ENCODE data around the gene IFT57. TPM values are rescaled to one million over a fixed set of nuclear protein-coding genes. Genes with fewer than 3 reads are reported as not detected.
"Not testable (repeated sequence)": the region's sequence is repeated elsewhere in the genome, so short reads cannot be mapped to it uniquely, and the experiment has no call there.

The IFT57 gene
- total RNA-seq, 2 donors from 2014 or later, result 13.4 to 25.0 TPM

DNA sequence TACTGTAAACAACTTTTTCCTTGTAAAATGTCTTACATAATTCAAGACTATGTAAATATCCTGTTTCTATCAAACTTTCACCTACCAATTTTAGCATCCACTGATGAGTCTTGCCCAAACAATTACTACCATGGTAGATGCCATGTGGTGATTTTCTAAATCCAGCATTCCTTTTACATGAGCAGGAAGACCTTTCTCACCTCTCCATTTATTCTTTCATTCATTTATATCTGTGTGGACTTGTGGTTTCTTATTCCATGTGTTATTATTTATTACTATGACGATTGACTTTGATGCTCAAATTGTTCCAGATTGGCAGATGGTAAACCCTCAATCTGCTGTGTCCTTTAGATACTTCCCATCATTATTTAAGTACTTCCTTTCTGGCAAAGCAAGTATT, 62.4 kb downstream of the IFT57 start:
- H3K9me3 ChIP-seq, result no peaks in the 10 kb centered on the region
- TF ChIP-seq, protein P1, sequence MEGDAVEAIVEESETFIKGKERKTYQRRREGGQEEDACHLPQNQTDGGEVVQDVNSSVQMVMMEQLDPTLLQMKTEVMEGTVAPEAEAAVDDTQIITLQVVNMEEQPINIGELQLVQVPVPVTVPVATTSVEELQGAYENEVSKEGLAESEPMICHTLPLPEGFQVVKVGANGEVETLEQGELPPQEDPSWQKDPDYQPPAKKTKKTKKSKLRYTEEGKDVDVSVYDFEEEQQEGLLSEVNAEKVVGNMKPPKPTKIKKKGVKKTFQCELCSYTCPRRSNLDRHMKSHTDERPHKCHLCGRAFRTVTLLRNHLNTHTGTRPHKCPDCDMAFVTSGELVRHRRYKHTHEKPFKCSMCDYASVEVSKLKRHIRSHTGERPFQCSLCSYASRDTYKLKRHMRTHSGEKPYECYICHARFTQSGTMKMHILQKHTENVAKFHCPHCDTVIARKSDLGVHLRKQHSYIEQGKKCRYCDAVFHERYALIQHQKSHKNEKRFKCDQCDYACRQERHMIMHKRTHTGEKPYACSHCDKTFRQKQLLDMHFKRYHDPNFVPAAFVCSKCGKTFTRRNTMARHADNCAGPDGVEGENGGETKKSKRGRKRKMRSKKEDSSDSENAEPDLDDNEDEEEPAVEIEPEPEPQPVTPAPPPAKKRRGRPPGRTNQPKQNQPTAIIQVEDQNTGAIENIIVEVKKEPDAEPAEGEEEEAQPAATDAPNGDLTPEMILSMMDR (IDR thresholded peaks at IDR 0.05), result no peak
- no peaks in the 10 kb centered on the region for H3K36me3 ChIP-seq
- no peak overlapping the region for H3K27ac ChIP-seq
- no peaks in the 10 kb centered on the region for H3K4me1 ChIP-seq
- no peak for DNase-seq (ENCODE audit: low spot score)
- H3K27me3 ChIP-seq, result no peaks in the 10 kb centered on the region
- no peak overlapping the region for H3K4me3 ChIP-seq

DNA sequence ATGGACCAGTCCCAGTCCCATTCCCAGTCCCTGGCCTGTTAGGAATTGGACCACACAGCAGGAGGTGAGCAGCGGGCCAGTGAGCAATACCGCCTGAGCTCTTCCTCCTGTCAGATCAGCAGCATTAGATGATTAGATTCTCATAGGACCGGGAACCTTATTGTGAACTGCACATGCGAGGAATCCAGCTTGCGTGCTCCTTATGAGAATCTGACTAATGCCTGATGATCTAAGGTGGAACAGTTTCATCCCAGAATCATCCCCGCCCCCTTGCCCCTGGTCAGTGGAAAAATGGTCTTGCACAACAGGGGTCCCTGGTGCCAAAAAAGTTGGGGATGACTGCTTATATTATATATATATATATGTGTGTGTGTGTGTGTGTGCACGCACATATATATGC, 63.1 kb downstream of the IFT57 start:
- no peaks in the 10 kb centered on the region for H3K4me1 ChIP-seq
- no peaks in the 10 kb centered on the region for H3K9me3 ChIP-seq
- H3K4me3 ChIP-seq, result no peak overlapping the region
- TF ChIP-seq, protein P1 (IDR thresholded peaks at IDR 0.05), result no peak
- no peak for DNase-seq (ENCODE audit: low spot score)
- no peak overlapping the region for H3K27ac ChIP-seq
- no peaks in the 10 kb centered on the region for H3K27me3 ChIP-seq
- H3K36me3 ChIP-seq, result no peaks in the 10 kb centered on the region

DNA sequence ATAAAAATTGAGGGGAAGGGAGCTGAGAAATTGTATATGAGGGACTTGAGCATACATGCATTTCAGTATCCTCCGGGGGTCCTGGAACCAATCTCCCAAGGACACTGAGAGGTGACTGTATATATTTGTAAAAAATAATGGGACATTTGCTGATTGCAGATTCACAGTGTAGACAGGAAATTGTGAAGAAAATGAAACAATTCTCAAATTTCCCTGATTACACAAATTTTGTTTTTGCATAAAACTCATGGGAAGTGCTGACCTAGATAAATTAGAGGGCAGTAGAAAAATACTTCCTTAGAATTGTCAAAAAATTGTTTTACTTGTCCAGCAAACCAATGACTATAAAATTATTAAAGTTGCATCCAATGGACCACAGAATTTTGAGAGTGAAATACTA, 64.0 kb downstream of the IFT57 start:
- TF ChIP-seq, protein P1 (IDR thresholded peaks at IDR 0.05), result no peak
- Histone ChIP-seq H3K27ac (no peak overlapping the region), H3K4me3 (no peak overlapping the region), H3K36me3 (no peaks in the 10 kb centered on the region), H3K9me3 (no peaks in the 10 kb centered on the region), H3K4me1 (no peaks in the 10 kb centered on the region), H3K27me3 (no peaks in the 10 kb centered on the region)
- DNase-seq (ENCODE audit: low spot score), result no peak

DNA sequence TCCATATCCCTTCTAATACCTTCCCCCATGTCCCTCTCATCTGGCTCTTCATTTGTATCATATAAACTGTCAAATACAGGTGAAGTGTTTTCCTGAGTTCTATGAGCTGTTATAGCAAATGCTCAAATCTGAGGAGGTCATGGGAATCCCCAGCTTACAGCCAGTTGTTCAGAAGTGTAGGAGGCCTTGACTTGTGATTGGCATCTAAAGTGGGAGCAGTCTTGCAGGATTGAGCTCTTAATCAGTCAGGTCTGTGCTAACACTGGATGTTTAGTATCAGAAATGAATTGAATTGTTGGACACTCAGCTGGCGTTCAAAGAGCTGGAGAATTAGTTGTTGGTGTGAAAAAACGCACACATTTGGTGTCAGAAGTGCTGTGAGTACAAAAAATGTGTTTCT, 65.0 kb downstream of the IFT57 start:
- Histone ChIP-seq H3K4me3 (no peak overlapping the region), H3K27ac (no peak overlapping the region), H3K27me3 (no peaks in the 10 kb centered on the region), H3K4me1 (no peaks in the 10 kb centered on the region), H3K9me3 (no peaks in the 10 kb centered on the region), H3K36me3 (no peaks in the 10 kb centered on the region)
- TF ChIP-seq, protein P1 (IDR thresholded peaks at IDR 0.05), result no peak
- DNase-seq (ENCODE audit: low spot score), result no peak

DNA sequence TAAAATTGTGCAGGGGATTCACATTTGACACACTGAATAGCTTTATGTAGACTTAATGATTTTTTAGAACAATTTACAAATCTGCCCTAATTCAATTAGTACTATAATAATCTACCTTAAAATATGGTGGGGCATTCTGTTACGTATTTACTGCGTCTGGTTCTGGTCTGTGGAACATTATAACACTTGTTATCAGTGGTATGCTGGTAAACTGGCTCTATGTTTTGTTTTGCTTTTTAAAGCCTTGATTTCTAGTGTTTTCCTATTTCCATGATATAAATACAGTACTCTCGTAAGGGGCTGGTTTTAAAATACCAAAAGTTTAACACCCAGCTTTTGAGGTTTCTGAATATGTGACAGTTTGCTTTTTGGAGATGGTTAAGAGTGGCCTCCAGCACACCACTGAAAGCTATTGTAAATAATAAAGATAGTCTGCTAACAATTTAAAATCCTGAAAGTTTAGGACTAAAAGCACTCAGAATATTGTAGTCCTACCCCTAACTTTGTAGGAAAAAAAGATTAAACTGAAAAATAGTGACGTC, 65.8 kb downstream of the IFT57 start:
- Histone ChIP-seq H3K27me3 (no peaks in the 10 kb centered on the region), H3K4me3 (no peak overlapping the region), H3K9me3 (no peaks in the 10 kb centered on the region), H3K27ac (no peak overlapping the region), H3K4me1 (no peaks in the 10 kb centered on the region), H3K36me3 (no peaks in the 10 kb centered on the region)
- TF ChIP-seq, protein P1 (IDR thresholded peaks at IDR 0.05), result no peak
- DNase-seq (ENCODE audit: low spot score), result no peak

DNA sequence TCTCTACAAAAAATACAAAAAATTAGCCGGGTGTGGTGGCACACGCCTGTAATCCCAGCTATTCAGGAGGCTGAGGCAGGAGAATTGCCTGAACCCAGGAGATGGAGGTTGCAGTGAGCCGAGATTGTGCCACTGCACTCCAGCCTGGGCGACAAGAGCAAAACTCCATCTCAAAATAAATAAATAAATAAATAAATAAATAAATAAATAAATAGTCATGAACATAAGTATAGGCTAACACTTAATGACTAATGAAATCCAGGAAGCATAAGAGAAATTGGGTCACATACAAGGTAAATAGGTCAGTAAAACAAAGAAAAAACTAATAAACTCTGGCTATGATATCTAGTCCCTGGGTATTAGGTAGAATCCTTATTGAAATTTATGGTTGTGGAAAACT, 66.6 kb downstream of the IFT57 start:
- not testable (repeated sequence) for H3K27me3 ChIP-seq; H3K4me3 ChIP-seq; DNase-seq (ENCODE audit: low spot score); H3K27ac ChIP-seq; H3K9me3 ChIP-seq; H3K4me1 ChIP-seq; H3K36me3 ChIP-seq
